AG10803 (cell line): ENCODE results near the gene NDUFS7.
A peak's percentile ranks its signal among the peaks of the same experiment; 100 is the strongest.

Experiments
- DNase-seq: peaks from one replicate; pipeline ENCODE4 v3.0.0; 2010; ENCODE audit warnings: low read depth
- H3K4me3 ChIP-seq: 2 replicates; pipeline ENCODE4 v1.5.1; 2011; ENCODE audit warnings: mild to moderate bottlenecking, low read length, control low read depth
- CTCF ChIP-seq: conservative IDR thresholded peaks from 2 replicates; pipeline ENCODE4 v1.5.1; 2011; ENCODE audit warnings: mild to moderate bottlenecking, low read length, control low read depth, inconsistent platforms

NDUFS7 gene

GRCh38 chr19:1351381-1351851 lies 32.3 kb upstream of the NDUFS7 start:
- no peak for DNase-seq
- no peak for TF ChIP-seq CTCF
- H3K4me3 ChIP-seq, result no peak overlapping the region

- no peak overlapping the region for H3K4me3 ChIP-seq
- DNase-seq, result no peak
- no peak for TF ChIP-seq CTCF
These were observed 30.6 kb upstream of the NDUFS7 start for GRCh38 chr19:1353144-1353543.

- DNase-seq, result no peak
- peak overlapping the region; percentile 83 for H3K4me3 ChIP-seq
- no peak for TF ChIP-seq CTCF
These were observed 28.6 kb upstream of the NDUFS7 start for GRCh38 chr19:1354970-1355567.

GRCh38 chr19:1355568-1356507 lies 27.9 kb upstream of the NDUFS7 start:
- no peak for TF ChIP-seq CTCF
- H3K4me3 ChIP-seq, result peak overlapping the region; percentile 83
- peak; percentile 49 for DNase-seq

- peak; percentile 66 for DNase-seq
- peak overlapping the region; percentile 83 for H3K4me3 ChIP-seq
- no peak for TF ChIP-seq CTCF
These were observed 27.2 kb upstream of the NDUFS7 start for GRCh38 chr19:1356508-1356865.

GRCh38 chr19:1357531-1358109 lies 26.1 kb upstream of the NDUFS7 start:
- no peak overlapping the region for H3K4me3 ChIP-seq
- no peak for DNase-seq
- TF ChIP-seq CTCF, result no peak
